NCI-H146 treated with DMSO at 0.1 percent for 48 hours (cell line): Measurements from ENCODE around the gene ZCCHC7.
A peak's percentile ranks its signal among the peaks of the same experiment; 100 is the strongest.
"Not testable (repeated sequence)": the region's sequence is repeated elsewhere in the genome, so short reads cannot be mapped to it uniquely, and the experiment has no call there.

Experiments
- DNase-seq: peaks from one replicate; lab custom pipeline; 2025; ENCODE audit not compliant: unreplicated experiment; lab: John Stamatoyannopoulos, UW

The ZCCHC7 gene

GRCh38 chr9:37120843-37121335, 515 bp downstream of the ZCCHC7 start:
- DNase-seq: not testable (repeated sequence)

GRCh38 chr9:37121881-37122280, 1.5 kb downstream of the ZCCHC7 start:
- DNase-seq: no peak

- no peak for DNase-seq
Observed at GRCh38 chr9:37126214-37126788, 5.9 kb downstream of the ZCCHC7 start.

- DNase-seq: no peak
Observed at GRCh38 chr9:37127018-37127417, 6.6 kb downstream of the ZCCHC7 start.

- DNase-seq: no peak
Observed at GRCh38 chr9:37128051-37128450, 7.7 kb downstream of the ZCCHC7 start.

- no peak for DNase-seq
Observed at GRCh38 chr9:37134166-37134565, 13.8 kb downstream of the ZCCHC7 start.

- no peak for DNase-seq
Observed at GRCh38 chr9:37141015-37141414, 20.6 kb downstream of the ZCCHC7 start.

GRCh38 chr9:37144762-37145161, 24.4 kb downstream of the ZCCHC7 start:
- DNase-seq: peak; percentile 20

GRCh38 chr9:37146410-37146809, 26.0 kb downstream of the ZCCHC7 start:
- DNase-seq: no peak

GRCh38 chr9:37148181-37148580, 27.8 kb downstream of the ZCCHC7 start:
- DNase-seq: no peak

GRCh38 chr9:37149666-37150308, 29.4 kb downstream of the ZCCHC7 start:
- no peak for DNase-seq

- no peak for DNase-seq
Observed at GRCh38 chr9:37150415-37150814, 30.0 kb downstream of the ZCCHC7 start.

GRCh38 chr9:37151812-37152211, 31.4 kb downstream of the ZCCHC7 start:
- no peak for DNase-seq

- DNase-seq: no peak
Observed at GRCh38 chr9:37152365-37152764, 32.0 kb downstream of the ZCCHC7 start.

- DNase-seq: no peak
Observed at GRCh38 chr9:37155601-37156000, 35.2 kb downstream of the ZCCHC7 start.

GRCh38 chr9:37156205-37156604, 35.8 kb downstream of the ZCCHC7 start:
- no peak for DNase-seq

GRCh38 chr9:37156781-37157356, 36.5 kb downstream of the ZCCHC7 start:
- DNase-seq: peak; percentile 54

GRCh38 chr9:37157726-37158377, 37.5 kb downstream of the ZCCHC7 start:
- DNase-seq: no peak

GRCh38 chr9:37163299-37163698, 42.9 kb downstream of the ZCCHC7 start:
- no peak for DNase-seq

GRCh38 chr9:37164335-37164734, 44.0 kb downstream of the ZCCHC7 start:
- not testable (repeated sequence) for DNase-seq

- no peak for DNase-seq
Observed at GRCh38 chr9:37165644-37166043, 45.3 kb downstream of the ZCCHC7 start.

GRCh38 chr9:37167456-37168047, 47.2 kb downstream of the ZCCHC7 start:
- no peak for DNase-seq
